Liver (tissue), 2 donors: ENCODE results near the gene LHX2.

Experiments
- CTCF ChIP-seq: fragments of 150-350 bp; IDR thresholded peaks from 2 replicates; pipeline ENCODE4 v1.5.1; 2017; ENCODE audit warnings: improper control_type of control experiment, low read depth, low read length; ENCODE audit not compliant: missing input control
- MAX ChIP-seq: IDR thresholded peaks from 2 replicates; pipeline ENCODE4 v1.6.1; 2016; ENCODE audit warnings: antibody characterized with exemption
- donor health status: healthy.

DNA sequence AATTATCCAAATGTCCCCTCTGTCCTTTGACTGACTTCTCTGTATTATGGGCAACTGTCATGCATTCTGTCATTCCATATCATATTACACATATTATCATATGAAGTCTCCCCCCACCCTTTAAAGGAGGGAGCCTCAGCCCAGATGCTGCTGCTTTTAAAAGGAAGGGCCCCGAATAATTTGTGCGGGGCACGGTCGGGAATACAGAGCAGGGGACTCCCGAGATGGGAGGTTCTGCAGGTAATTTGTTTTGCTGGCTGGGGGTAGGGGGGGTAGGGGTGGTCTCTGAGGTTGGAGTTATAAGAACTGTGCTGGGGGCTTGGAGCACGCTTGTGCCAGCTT, 10.1 kb upstream of the LHX2 start:
- TF ChIP-seq MAX: no peak
- TF ChIP-seq CTCF: no peak
